NCI-H2107 (cell line): Measurements from ENCODE around the gene PPP3CB.
"Not testable (repeated sequence)": the region's sequence is repeated elsewhere in the genome, so short reads cannot be mapped to it uniquely, and the experiment has no call there.

Source experiments
- DNase-seq: peaks from one replicate; lab custom pipeline; 2025; lab: John Stamatoyannopoulos, UW

PPP3CB gene

DNA sequence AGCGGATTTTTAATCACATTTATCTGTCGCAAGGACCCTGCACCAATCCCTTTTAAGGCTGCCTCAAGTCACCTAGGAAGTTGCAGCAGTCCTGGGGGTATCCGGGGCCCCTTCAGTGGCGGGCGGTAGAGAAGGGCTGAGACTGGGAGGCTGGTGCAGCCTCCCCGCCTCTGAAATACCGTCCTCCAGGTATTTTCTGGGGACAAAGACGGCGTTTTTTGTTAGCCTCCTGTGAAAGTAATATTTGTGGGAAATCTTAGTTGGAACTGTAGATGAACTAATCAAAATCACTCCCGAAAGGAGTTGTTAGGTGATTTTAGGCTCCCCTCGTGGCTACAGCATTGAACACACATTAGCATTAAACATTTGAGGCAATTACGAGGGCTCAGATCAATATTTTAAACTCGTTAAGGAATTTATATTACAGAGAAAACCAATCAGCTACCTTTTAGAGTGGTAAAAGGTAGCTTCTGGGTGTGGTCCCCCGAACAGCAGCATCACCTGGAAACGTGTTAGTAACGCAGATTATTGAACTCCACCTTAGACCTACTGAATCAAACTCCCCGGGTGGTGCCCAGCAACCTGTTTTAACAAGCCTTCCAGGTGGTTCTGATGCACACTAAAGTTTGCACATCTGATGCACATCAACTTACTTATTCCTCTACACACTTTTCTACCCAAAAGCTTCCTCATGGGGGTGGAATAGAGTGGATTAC lies 81.4 kb downstream of the PPP3CB start:
- no peak for DNase-seq

DNA sequence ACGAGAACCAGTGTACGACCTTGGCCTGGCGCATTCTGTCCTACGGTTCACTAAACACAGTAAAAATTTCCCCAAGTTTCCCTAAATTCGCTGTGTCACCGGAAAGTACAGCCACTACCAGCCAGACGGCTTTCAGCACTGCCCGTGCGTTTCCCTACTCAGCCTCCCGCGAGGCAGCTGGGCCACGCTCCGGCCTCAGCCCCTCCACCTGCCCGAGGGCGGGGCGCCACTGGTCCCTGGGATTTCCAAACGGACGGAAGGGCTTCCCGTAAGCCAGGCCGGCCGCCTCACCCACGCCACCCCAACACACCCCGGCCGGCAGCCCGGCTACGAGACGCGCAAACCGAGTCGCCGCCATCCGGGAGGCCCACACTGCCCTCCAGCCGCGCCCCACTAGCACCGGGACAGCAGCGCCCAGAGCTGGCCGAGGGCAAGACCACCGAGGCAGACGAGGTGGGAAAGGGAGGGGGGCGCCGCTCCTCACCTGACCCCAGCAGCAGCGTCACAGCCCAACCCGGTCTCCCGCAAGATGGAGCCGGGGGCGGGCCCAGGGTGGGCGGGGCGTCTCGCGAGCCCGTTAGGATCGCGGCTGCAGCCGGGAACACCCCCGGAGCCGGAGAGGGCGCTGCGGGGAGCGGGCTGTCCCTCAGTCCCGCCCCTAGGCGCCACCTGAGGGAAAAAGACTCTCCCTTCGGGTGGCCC lies 82.1 kb downstream of the PPP3CB start, which contains the start of gene ANXA7:
Gene ANXA7 (minus strand): TSS at position 531 of the 702 bp plus-strand sequence. CDS start 13,202 bp downstream, outside the sequence.
- peak; percentile 88 for DNase-seq

DNA sequence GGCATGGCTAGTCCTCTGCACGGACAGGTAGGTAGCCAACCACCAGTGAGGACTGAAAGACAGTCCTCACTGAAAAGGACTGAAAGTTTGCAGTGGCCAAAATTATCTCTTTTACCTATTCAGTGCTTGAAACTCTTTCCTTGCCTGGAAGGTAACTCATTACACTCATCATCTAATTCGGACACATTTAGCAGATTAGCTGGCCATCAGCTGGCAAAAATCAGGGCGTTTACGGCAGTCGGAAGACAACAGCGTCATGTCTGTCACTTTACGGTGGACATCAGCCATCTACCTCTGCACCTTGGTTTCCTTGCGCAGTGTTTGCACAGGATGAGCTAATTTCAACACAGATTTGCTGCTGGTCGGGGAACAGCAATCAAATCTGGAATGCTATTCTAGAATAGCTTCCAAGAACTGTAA lies 82.7 kb downstream of the PPP3CB start:
- peak; percentile 26 for DNase-seq

DNA sequence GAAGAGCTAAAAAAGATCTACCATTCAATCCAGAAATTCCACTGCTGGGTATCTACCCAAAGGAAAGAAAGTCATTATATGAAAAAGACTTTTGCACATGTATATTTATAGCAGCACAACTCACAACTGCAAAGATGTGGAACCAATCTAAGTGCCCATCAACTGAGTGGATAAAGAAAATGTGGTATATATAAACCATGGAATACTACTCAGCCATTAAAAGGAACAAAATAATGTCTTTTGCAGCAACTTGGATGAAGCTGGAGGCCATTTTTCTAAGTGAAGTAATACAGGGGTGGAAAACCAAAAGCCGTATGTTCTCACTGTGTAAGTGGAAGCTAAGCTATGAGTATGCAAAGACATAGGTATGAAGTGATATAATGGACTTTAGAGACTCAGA lies 84.9 kb downstream of the PPP3CB start:
- no peak for DNase-seq

DNA sequence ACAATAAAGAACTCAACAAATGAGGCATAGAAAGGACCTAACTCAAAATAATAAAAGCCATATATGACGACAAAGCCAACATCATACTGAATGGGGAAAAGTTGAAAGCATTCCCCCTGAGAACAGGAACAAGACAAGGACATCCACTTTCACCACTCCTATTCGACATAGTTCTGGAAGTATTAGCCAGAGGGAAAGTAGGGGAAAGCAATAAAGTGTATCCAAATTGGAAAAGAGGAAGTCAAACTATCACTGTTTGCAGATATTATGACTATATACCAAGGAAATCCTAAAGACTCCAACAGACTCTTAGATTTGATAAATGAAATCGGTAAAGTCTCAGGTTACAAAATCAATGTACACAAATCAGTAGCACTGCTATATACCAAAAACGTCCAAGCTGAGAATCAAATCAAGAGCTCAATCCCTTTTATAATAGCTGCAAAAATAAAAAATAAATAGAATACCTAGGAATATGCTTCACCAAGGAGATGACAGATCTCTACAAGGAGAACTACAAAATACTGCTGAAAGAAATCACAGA lies 86.8 kb downstream of the PPP3CB start:
- DNase-seq = no peak

DNA sequence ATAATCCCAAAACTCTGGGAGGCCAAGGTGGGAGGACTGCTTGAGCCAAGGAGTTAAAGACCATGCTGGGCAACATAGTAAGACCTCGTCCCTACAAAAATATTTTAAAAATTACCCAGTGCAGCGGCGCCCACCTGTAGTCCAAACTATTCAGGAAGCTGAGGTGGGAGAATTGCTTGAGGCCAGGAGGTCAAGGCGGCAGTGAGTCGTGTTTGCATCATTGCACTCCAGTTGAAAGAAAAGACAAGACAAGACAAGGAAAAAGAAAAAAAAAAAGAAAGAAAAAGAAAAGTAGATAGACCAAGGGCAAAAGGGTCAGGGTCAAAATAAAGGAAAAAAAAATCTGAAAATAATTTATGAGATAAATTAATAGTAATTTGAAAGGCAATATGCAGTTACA lies 87.8 kb downstream of the PPP3CB start:
- no peak for DNase-seq

DNA sequence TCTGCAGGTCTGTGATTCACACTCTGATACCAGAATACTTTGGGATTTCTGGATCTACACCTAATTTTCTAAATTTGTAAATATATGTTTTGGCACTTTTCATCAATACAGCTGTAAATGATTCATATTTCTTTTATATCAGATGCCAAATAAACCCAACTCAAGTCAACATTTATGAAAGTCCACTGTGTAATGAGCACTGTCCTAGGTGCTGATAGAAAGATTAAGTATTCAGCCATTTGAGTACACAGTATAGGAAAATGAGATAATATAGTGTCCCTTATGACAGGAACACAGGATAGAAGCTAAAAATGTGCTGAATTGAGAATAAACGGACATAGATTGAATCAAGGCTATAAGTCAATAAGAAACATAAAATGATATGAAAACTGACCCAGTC lies 88.3 kb downstream of the PPP3CB start:
- DNase-seq = no peak

DNA sequence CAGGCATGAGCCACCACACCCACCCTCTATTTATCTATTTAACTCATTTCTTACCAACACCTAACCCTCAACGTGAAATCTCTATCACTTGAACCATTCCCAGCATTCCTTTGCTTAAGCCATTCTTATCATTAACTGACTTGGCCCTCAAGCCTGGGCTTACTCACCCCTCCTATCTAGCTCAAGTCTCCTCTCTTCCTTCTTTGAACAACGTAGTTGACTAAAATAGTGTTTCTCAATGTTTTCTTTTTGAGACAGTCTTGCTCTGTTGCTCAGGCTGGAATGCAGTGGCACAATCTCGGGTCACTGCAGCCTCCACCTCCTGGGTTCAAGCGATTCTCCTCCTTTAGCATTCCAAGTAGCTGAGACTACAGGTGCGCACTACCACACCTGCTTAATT lies 89.0 kb downstream of the PPP3CB start:
- no peak for DNase-seq

DNA sequence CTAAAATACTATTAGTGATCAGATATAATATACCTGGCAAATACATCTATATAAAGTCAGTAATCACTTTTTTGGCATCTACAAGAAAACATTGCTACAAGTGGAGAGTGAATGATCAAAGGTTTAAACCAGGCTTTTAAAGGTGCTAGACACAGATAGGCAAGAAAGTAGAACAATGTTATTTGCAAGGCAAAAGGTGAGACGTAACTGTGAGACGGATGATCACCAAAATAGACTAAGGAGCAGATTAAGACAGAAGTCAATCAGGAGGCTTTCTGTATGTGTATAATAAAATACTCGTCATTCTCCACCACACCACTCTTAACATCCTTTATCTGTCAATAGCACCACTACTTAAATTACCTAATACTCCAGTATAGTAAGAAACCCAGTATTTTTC lies 90.3 kb downstream of the PPP3CB start:
- no peak for DNase-seq

DNA sequence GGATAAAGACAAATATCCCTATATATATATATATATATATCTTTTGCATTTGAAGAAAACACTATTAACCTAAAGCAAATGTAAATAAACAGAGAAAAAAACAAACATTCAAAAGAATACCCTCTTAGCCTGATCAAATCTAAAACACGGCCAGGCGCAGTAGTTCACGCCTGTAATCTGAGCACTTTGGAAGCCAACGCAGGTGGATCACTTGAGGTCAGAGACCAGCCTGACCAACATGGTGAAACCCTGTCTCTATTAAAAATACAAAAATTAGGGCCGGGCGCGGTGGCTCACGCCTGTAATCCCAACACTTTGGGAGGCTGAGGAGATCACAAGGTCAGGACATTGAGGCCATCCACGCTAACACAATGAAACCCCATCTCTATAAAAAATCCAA lies 91.1 kb downstream of the PPP3CB start:
- no peak for DNase-seq

DNA sequence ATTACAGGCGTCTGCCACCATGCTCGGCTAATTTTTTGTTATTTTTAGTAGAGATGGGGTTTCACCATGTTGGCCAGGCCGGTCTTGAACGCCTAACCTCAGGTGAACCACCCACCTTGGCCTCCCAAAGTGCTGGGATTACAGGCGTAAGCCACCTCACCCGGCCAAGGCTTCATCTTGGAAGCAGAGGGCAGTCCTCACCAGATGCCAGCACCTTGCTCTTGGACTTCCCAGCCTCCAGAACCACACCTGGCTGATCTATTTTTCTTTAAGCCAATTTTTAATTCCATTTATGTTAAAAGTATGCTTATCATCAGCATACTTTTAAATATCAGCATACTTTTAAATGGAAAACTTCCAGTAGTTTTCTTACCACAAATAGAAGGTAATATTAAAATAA lies 94.2 kb downstream of the PPP3CB start:
- DNase-seq = no peak

DNA sequence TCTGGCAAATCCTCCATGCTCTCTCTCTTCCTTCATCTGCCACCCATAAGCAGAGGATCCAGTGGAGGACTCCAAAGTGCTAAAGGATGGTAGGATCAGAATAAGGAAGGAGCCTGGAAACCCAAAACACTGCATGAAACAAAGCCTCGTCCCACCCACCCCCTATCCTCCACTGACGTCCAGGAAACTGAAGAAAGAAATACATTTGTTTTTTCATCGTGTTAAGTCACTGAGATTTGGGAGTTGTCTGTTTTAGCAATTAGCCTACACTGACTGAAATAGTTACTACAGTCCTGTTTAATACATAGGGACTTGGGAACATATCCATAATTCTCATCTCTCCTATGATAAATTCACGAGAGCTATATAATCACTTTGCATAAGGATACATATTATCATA lies 96.8 kb downstream of the PPP3CB start:
- DNase-seq = no peak

DNA sequence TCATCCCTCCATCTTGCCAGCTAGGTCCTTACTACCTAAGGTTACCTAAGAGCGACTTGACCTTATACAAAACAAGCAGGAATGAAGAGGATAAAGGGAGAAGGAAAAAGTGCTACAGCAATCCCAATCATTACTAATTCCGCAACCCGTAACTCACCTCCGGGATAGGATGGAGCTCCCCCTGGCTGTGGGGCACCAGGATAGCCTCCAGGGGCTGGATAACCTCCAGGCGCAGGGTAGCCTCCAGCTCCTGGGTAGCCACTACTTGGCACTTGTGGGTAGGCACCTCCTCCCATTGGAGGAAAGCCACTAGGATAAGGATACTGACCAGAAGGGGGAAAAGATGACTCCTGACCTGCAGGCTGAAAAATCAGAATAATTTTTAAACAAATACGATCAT lies 97.8 kb downstream of the PPP3CB start:
- DNase-seq = no peak

DNA sequence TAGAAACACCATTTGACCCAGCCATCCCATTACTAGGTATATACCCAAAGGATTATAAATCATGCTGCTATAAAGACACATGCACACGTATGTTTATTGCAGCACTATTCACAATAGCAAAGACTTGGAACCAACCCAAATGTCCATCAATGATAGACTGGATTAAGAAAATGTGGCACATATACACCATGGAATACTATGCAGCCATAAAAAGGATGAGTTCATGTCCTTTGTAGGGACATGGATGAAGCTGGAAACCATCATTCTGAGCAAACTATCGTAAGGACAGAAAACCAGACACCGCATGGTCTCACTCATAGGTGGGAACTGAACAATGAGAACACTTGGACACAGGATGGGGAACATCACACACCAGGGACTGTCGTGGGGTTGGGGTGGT lies 101.5 kb downstream of the PPP3CB start:
- DNase-seq = not testable (repeated sequence)

DNA sequence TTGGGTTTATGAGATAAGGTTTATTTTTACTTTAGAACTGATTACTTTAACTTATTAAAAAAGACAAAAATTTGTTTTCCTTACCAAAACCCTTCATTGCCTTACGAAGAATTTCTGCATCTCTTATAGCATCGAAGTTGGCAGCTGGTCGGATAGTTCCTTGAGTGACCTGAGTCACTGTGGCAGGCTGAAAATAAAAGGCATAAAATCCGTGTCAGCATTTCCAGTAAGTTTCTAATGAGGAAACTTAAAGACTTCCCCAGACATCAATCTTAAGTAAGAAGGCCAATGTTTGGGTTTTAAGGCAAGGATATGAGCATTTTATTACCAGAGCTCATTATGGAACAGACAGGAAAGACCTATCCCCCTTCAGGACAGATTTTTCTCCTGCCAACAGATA lies 107.6 kb downstream of the PPP3CB start:
- no peak for DNase-seq

DNA sequence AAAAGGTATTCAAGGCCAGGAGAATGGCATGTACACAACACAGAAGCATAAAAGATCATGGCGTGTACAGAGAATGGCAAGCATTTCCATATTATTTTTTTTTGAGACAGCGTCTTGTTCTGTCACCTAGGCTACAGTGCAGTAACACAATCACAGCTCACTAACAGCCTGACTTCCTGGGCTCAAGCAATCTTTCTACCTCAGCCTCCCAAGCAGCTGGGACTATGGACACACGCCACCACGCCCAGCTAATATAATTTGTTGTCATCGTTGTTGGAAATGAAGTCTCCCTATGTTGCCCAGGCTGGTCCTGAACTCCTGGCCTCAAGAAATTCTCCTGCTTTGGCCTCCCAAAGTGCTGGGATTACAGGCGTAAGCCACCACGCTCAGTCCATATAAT lies 109.2 kb downstream of the PPP3CB start:
- DNase-seq = no peak
